HG02938 (cell line): ENCODE results near the gene PARD6A.

ENCODE experiments used
- ATAC-seq: cut with Tn5 transposase; IDR thresholded peaks from one replicate; pipeline ENCODE4 v1.9.1; 2021; ENCODE audit warnings: mild to moderate bottlenecking, moderate library complexity; ENCODE audit not compliant: unreplicated experiment

Gene PARD6A

GRCh38 chr16:67653128-67653788, 7.5 kb upstream of the PARD6A start:
- ATAC-seq: no peak

GRCh38 chr16:67653789-67654402, 6.9 kb upstream of the PARD6A start:
- no peak for ATAC-seq

GRCh38 chr16:67654403-67654911, 6.3 kb upstream of the PARD6A start:
- no peak for ATAC-seq

GRCh38 chr16:67655363-67655762, 5.4 kb upstream of the PARD6A start:
- ATAC-seq: no peak

- no peak for ATAC-seq
These were observed 4.3 kb upstream of the PARD6A start for GRCh38 chr16:67656344-67657016.

DNA sequence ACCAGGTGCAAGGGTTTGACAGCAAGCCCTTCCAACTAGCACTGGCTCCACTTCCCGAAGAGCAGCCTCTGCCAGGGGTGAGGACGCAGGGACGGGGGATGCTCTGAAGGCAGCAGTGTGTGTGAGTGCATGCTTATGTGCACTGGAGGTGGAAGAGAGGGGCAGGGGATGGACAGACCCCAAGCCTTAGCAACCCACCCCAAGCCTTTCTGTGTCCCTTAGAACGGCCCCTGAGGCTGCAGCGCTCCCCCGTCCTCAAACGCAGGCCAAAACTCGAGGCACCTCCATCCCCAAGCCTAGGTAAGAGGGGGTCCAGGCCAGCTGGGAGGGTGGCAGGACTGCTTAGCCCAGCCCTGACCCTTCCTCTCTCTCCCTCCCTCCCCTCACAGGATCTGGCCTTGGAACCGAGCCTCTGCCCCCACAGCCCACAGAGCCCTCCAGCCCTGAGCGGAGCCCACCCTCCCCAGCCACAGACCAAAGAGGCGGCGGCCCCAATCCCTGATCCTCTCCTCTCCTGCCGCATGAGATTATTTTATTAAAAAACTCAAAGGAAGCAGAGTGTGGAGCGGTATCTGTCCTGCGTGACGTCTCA, 3.6 kb upstream of the PARD6A start:
- ATAC-seq: no peak

- no peak for ATAC-seq
These were observed 2.8 kb upstream of the PARD6A start for GRCh38 chr16:67657751-67658518.

DNA sequence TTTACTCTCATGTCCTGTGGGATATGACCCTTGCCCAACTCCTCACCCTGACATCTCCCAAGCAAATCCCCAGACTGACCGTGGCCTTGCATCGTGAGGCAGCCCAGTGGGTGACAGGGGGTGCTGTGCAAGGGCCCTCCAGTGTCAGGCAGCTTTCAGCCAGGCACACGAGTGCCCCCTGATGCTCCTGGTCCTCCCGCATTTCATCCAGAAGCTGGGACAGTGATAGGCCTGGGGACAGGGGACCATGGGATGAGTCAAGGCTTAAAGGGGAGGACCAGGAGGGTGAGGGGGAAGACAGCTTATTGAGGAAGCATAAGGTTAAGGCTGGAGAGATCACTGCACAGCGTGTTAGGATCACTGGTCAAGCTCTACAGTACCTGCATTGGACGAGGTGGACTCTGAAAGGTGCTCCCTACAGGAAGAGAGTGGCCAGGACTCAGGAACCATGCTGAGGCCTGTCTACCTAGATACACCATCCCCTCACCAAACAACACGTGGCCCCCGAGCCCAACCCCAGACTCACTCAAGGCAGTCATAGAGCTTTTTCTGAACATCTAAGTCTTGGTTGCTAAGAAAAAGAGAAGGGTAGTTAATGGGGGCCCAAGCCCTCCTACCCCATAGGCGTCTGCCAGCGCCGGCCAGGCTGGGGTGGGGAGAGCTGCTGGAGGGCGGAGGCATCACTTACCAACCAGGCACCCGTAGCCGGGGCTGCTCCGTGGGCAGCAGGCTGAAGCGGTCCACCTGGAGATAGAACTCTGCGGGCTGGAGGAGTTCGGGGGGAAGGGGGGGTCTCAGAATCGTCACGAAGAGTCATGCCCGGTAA, 1.7 kb upstream of the PARD6A start:
- no peak for ATAC-seq

GRCh38 chr16:67659675-67660563, 841 bp upstream of the PARD6A start, which contains the start of gene ACD:
ACD (minus strand) TSS chr16:67660260; CDS start chr16:67660220, 40 bp downstream.
- peak; percentile 38 for ATAC-seq

- ATAC-seq: no peak
These were observed 471 bp downstream of the PARD6A start for GRCh38 chr16:67661101-67661761.

DNA sequence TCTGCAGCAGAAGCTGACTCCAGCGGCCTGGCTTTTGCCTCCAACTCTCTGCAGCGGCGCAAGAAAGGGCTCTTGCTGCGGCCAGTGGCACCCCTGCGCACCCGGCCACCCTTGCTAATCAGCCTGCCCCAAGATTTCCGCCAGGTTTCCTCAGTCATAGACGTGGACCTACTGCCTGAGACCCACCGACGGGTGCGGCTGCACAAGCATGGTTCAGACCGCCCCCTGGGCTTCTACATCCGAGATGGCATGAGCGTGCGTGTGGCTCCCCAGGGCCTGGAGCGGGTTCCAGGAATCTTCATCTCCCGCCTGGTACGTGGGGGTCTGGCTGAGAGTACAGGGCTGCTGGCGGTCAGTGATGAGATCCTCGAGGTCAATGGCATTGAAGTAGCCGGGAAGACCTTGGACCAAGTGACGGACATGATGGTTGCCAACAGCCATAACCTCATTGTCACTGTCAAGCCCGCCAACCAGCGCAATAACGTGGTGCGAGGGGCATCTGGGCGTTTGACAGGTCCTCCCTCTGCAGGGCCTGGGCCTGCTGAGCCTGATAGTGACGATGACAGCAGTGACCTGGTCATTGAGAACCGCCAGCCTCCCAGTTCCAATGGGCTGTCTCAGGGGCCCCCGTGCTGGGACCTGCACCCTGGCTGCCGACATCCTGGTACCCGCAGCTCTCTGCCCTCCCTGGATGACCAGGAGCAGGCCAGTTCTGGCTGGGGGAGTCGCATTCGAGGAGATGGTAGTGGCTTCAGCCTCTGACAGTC, 1.3 kb downstream of the PARD6A start:
- ATAC-seq: no peak

- no peak for ATAC-seq
These were observed 1.9 kb downstream of the PARD6A start for GRCh38 chr16:67662653-67663010.

DNA sequence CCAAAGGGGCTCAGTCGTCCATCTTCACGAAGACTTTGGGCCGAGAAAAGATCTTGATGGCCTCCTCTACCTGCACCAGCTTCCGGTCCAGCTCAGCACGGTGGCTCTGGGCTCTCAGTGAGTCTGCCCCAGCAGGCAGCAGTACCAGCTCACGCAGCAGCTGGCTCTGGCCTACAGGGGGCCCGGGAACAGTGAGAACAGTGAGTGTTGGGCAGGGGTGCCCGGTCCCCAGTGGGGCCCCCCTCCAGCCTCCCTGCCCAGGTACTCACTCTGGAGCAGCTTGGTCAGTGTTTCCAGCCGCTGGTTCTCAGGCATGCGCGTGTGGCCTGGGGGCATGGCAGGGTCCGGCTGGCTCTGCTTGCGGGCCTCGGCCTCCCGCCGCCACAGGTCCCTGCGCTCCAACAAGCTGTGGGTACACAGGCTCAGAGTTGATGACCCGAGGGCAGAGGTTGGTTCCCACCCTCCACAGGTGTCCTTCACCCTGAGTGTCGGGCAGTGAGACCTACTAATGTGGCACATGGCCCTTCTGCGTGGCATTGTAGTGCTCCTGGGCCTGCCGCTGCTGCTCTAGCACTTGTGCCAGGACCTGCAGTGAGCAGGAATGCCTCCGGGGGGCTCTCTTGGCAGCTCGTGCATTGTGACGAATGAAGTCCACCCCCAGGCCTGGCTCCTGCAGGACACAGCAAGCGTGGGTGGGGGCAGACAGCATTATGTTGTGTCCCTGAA, 2.6 kb downstream of the PARD6A start:
- ATAC-seq: no peak

- ATAC-seq: no peak
These were observed 3.1 kb downstream of the PARD6A start for GRCh38 chr16:67663877-67664222.

DNA sequence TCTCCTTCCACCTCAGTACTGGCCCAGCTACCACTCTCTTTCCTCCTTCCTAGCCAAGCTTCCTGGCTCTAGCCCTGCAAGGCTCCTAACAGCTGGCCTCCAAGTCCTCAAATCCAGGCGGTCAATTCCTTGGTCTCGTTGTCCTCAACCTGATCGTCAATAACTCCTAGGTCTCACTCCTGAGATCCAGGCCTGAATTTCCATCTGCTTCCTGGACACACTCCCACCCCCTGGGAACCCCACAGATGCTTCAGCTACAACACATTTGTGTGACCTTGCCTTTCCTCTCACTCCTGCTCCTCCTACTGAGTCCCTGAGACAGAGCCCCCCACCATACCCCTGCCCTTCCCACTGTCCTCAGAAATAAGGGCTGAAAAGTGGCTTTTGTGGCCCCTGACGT, 3.5 kb downstream of the PARD6A start:
- ATAC-seq: no peak

- no peak for ATAC-seq
These were observed 4.1 kb downstream of the PARD6A start for GRCh38 chr16:67664871-67665270.

GRCh38 chr16:67665598-67665997, 4.8 kb downstream of the PARD6A start:
- ATAC-seq: no peak
